Activated CD8-positive, alpha-beta T cell treated with anti-CD3 and anti-CD28 coated beads for 36 hours (primary cell): Measurements from ENCODE around the gene CISH. TPM values are rescaled to one million over a fixed set of nuclear protein-coding genes. Genes with fewer than 3 reads are reported as not detected.

Source experiments
- ATAC-seq: fragments of 200-7000 bp; cut with Tn5 transposase; one replicate; pipeline ENCODE4 v1.10.0; 2021; ENCODE audit warnings: mild to moderate bottlenecking, moderate library complexity
- CTCF ChIA-PET: fragments of 350-600 bp; sonication (Branson Sonifier 250); formaldehyde crosslinking; loops from one replicate; lab custom pipeline; 2021; ENCODE audit warnings: antibody characterized with exemption; lab: Charles Lee
- POLR2A ChIA-PET: fragments of 350-600 bp; sonication (Branson Sonifier 250); formaldehyde crosslinking; loops from one replicate; lab custom pipeline; 2021; ENCODE audit warnings: antibody characterized with exemption; lab: Charles Lee
- DNase-seq: peaks from one replicate; pipeline ENCODE4 v3.0.0-alpha.2; 2020
- H3K27ac Mint-ChIP-seq: one replicate; pipeline ENCODE4 v1.8.0; 2021; ENCODE audit warnings: mild to moderate bottlenecking, mixed read lengths
- H3K27me3 Mint-ChIP-seq: one replicate; pipeline ENCODE4 v1.8.0; 2021; ENCODE audit warnings: mixed read lengths
- H3K36me3 Mint-ChIP-seq: one replicate; pipeline ENCODE4 v1.8.0; 2021; ENCODE audit warnings: low read depth, mixed read lengths
- H3K4me1 Mint-ChIP-seq: one replicate; pipeline ENCODE4 v1.8.0; 2021; ENCODE audit warnings: low read depth, mixed read lengths
- H3K4me3 Mint-ChIP-seq: one replicate; pipeline ENCODE4 v1.8.0; 2021; ENCODE audit warnings: mild to moderate bottlenecking, moderate library complexity, mixed read lengths
- H3K9me3 Mint-ChIP-seq: one replicate; pipeline ENCODE4 v1.8.0; 2021; ENCODE audit warnings: mixed read lengths
- CTCF ChIP-seq: fragments of 200-600 bp; IDR thresholded peaks from one replicate; pipeline ENCODE4 v1.8.0; 2022; ENCODE audit warnings: antibody characterized with exemption, mild to moderate bottlenecking
- intact Hi-C: fragments of 100-400 bp; cut with micrococcal nuclease; formaldehyde crosslinking; loops from one replicate; pipeline ENCODE4 v1.10.0; 2022
- total RNA-seq, 2 experiments: library from RNA; stranded (reverse); gene quantifications; one replicate each; pipeline ENCODE4 v1.2.3, GENCODE V29; 2021

Gene CISH
- total RNA-seq, 2 experiments from 2014 or later, result 307 to 308 TPM

GRCh38 chr3:50653937-50654595 is 42.5 kb upstream of the CISH start:
- ChIA-PET CTCF (interaction anchor here (0.6 to 7.4 kb wide), 13 partner anchors 8 to 706 kb away, joined by 3 to 193 read pairs (median 5); partner anchors contain the start of genes CISH, DOCK3, HEMK1 and MAPKAPK3), POLR2A (interaction anchor here (0.9 to 6.6 kb wide), 13 partner anchors 9 to 87 kb away, joined by 3 to 53 read pairs (median 5); partner anchors contain the start of genes C3orf18, HEMK1 and MAPKAPK3)
- Mint-ChIP-seq H3K4me1 (peaks cover 25% of the 10 kb centered on the region), H3K9me3 (no peaks in the 10 kb centered on the region), H3K36me3 (no peaks in the 10 kb centered on the region), H3K27ac (peak overlapping the region; percentile 88), H3K4me3 (no peak overlapping the region), H3K27me3 (no peaks in the 10 kb centered on the region)
- intact Hi-C loops, result loop anchor here (5.0 kb wide), 1 partner anchor 37 kb away; the partner anchor contains the start of gene MAPKAPK3
- DNase-seq, result no peak
- ATAC-seq, result no peak
- TF ChIP-seq CTCF, result no peak

GRCh38 chr3:50652709-50653108 is 41.1 kb upstream of the CISH start:
- H3K27ac Mint-ChIP-seq, result peak overlapping the region; percentile 26
- CTCF ChIA-PET, result interaction anchor here (0.7 to 7.4 kb wide), 21 partner anchors 10 to 233 kb away, joined by 3 to 193 read pairs (median 5); partner anchors contain the start of genes C3orf18, CISH, DOCK3 and HEMK1
- peak; percentile 56 for ATAC-seq
- TF ChIP-seq CTCF, result peak; percentile 73
- no peaks in the 10 kb centered on the region for H3K9me3 Mint-ChIP-seq
- H3K36me3 Mint-ChIP-seq, result peaks cover 6% of the 10 kb centered on the region
- intact Hi-C loops, result loop anchor here (5.0 kb wide), 1 partner anchor 35 kb away; the partner anchor contains the start of gene MAPKAPK3
- no peaks in the 10 kb centered on the region for H3K27me3 Mint-ChIP-seq
- H3K4me1 Mint-ChIP-seq, result peaks cover 25% of the 10 kb centered on the region
- POLR2A ChIA-PET, result interaction anchor here (0.6 to 6.6 kb wide), 12 partner anchors 15 to 86 kb away, joined by 3 to 53 read pairs (median 5); partner anchors contain the start of genes C3orf18, HEMK1 and MAPKAPK3
- DNase-seq, result peak; percentile 74
- H3K4me3 Mint-ChIP-seq, result no peak overlapping the region

GRCh38 chr3:50651920-50652529 is 40.5 kb upstream of the CISH start:
- no peaks in the 10 kb centered on the region for H3K27me3 Mint-ChIP-seq
- ChIA-PET CTCF (interaction anchor here (1.0 to 7.4 kb wide), 13 partner anchors 15 to 109 kb away, joined by 3 to 193 read pairs (median 7); partner anchors contain the start of genes C3orf18, CISH, DOCK3 and MAPKAPK3), POLR2A (interaction anchor here (0.6 to 6.6 kb wide), 8 partner anchors 14 to 83 kb away, joined by 4 to 53 read pairs (median 6); partner anchors contain the start of genes HEMK1 and MAPKAPK3)
- peaks cover 25% of the 10 kb centered on the region for H3K4me1 Mint-ChIP-seq
- H3K4me3 Mint-ChIP-seq, result no peak overlapping the region
- intact Hi-C loops, result loop anchor here (5.0 kb wide), 1 partner anchor 35 kb away; the partner anchor contains the start of gene MAPKAPK3
- no peak for TF ChIP-seq CTCF
- ATAC-seq, result no peak
- peaks cover 10% of the 10 kb centered on the region for H3K36me3 Mint-ChIP-seq
- H3K9me3 Mint-ChIP-seq, result no peaks in the 10 kb centered on the region
- DNase-seq, result no peak
- peak overlapping the region; percentile 22 for H3K27ac Mint-ChIP-seq

GRCh38 chr3:50651445-50651844 is 39.9 kb upstream of the CISH start:
- intact Hi-C loops, result loop anchor here (5.0 kb wide), 1 partner anchor 34 kb away; the partner anchor contains the start of gene MAPKAPK3
- ChIA-PET POLR2A (interaction anchor here (0.6 to 6.6 kb wide), 3 partner anchors 17 to 34 kb away, joined by 4 to 53 read pairs (median 6); partner anchors contain the start of gene MAPKAPK3), CTCF (interaction anchor here (1.9 to 7.4 kb wide), 5 partner anchors 17 to 84 kb away, joined by 5 to 193 read pairs (median 15); partner anchors contain the start of genes C3orf18, CISH and MAPKAPK3)
- Mint-ChIP-seq H3K4me1 (peaks cover 25% of the 10 kb centered on the region), H3K9me3 (no peaks in the 10 kb centered on the region), H3K27ac (peak overlapping the region; percentile 52), H3K27me3 (no peaks in the 10 kb centered on the region), H3K36me3 (peaks cover 13% of the 10 kb centered on the region), H3K4me3 (no peak overlapping the region)
- TF ChIP-seq CTCF, result no peak
- no peak for DNase-seq
- no peak for ATAC-seq
